Liver (tissue), 9 donors: ENCODE measurements around the gene EHF. TPM values are rescaled to one million over a fixed set of nuclear protein-coding genes. Genes with fewer than 3 reads are reported as not detected.

Experiments
- DNase-seq: peaks from one replicate; pipeline ENCODE4 v3.0.0-alpha.2; 2017; ENCODE audit warnings: low spot score
- H3K27ac ChIP-seq, 2 donors: one replicate each; pipeline ENCODE4 v1.7.0; 2013; ENCODE audit warnings: inconsistent platforms in 2 of 2, low read length in 2 of 2, control low read depth in 1 of 2, low read depth in 1 of 2, mild to moderate bottlenecking in 1 of 2
- H3K27me3 ChIP-seq, 4 donors: one replicate each; pipeline versions ENCODE4 v1.6.1 to v1.7.0; 2013; ENCODE audit warnings: low read length in 3 of 4, inconsistent platforms in 1 of 4, mild to moderate bottlenecking in 1 of 4, moderate library complexity in 1 of 4; ENCODE audit not compliant: control insufficient read depth in 4 of 4, insufficient read depth in 4 of 4
- H3K36me3 ChIP-seq, 4 donors: one replicate each; pipeline versions ENCODE4 v1.6.1 to v1.7.0; 2013; ENCODE audit warnings: low read length in 3 of 4, mild to moderate bottlenecking in 3 of 4, low read depth in 1 of 4, moderate library complexity in 1 of 4; ENCODE audit not compliant: control insufficient read depth in 4 of 4, insufficient read depth in 3 of 4
- H3K4me1 ChIP-seq, 4 donors: one replicate each; pipeline versions ENCODE4 v1.6.1 to v1.7.0; 2013; ENCODE audit warnings: low read length in 3 of 4, mild to moderate bottlenecking in 3 of 4, moderate library complexity in 1 of 4; ENCODE audit not compliant: control insufficient read depth in 4 of 4, insufficient read depth in 4 of 4
- H3K4me3 ChIP-seq, 3 donors: one replicate each; pipeline versions ENCODE4 v1.6.1 to v1.7.0; 2013; ENCODE audit warnings: low read length in 3 of 3, control low read depth in 1 of 3, low read depth in 1 of 3, mild to moderate bottlenecking in 1 of 3
- H3K9ac ChIP-seq, 2 donors: one replicate each; pipeline ENCODE4 v1.7.0; 2013; ENCODE audit warnings: low read length in 2 of 2, mild to moderate bottlenecking in 2 of 2, moderate library complexity in 2 of 2, control low read depth in 1 of 2, low read depth in 1 of 2
- H3K9me3 ChIP-seq, 4 donors: one replicate each; pipeline versions ENCODE4 v1.6.1 to v1.7.0; 2013; ENCODE audit warnings: low read length in 3 of 4; ENCODE audit not compliant: control insufficient read depth in 4 of 4
- CTCF ChIP-seq: fragments of 150-350 bp; IDR thresholded peaks from 2 replicates; pipeline ENCODE4 v1.5.1; 2017; ENCODE audit warnings: improper control_type of control experiment, low read depth, low read length; ENCODE audit not compliant: missing input control
- EGR1 ChIP-seq, 2 donors: IDR thresholded peaks; 2 replicates each; pipeline ENCODE4 v1.6.1; 2016 to 2018; ENCODE audit warnings: antibody characterized with exemption in 2 of 2, low read depth in 2 of 2
- FOXA2 ChIP-seq: IDR thresholded peaks from 2 replicates; pipeline ENCODE4 v1.6.1; 2016; ENCODE audit warnings: antibody characterized with exemption
- HNF4A ChIP-seq, 2 donors: conservative IDR thresholded peaks; 2 replicates each; pipeline ENCODE4 v1.6.1; 2016; ENCODE audit warnings: antibody characterized with exemption in 2 of 2, mild to moderate bottlenecking in 2 of 2
- NR2F2 ChIP-seq: IDR thresholded peaks from 2 replicates; pipeline ENCODE4 v1.6.1; 2016; ENCODE audit warnings: antibody characterized with exemption
- RAD21 ChIP-seq, 2 donors: IDR thresholded peaks; 2 replicates each; pipeline ENCODE4 v1.6.1; 2016; ENCODE audit warnings: antibody characterized with exemption in 2 of 2, mild to moderate bottlenecking in 2 of 2
- RXRA ChIP-seq, 2 donors: IDR thresholded peaks; 2 replicates each; pipeline ENCODE4 v1.6.1; 2017 to 2018; ENCODE audit warnings: antibody characterized with exemption in 2 of 2, mild to moderate bottlenecking in 1 of 2
- YY1 ChIP-seq: IDR thresholded peaks from 2 replicates; pipeline ENCODE4 v1.6.1; 2016; ENCODE audit warnings: antibody characterized with exemption, mild to moderate bottlenecking
- WGBS: extraction: QIAGEN DNeasy Blood & Tissue Kit; methylation state at CpG from one replicate; pipeline ENCODE4 v1.1.7; 2013; 5-methylcytosine and 5-hydroxymethylcytosine counted together
- polyA plus RNA-seq, 2 donors: library from polyadenylated mRNA; stranded (reverse) in 1 of 2; unstranded in 1 of 2; fragments of 200-250 nt in 1 of 2; fragments of >200 nt in 1 of 2; fragmentation: Nextera tagmentation in 1 of 2; extraction: Ambion mirVana in 1 of 2; gene quantifications; one replicate each; pipeline versions ENCODE4 v1.2.1 to v1.2.3, GENCODE V29; 2013 to 2015
- total RNA-seq, 2 donors: library from RNA; depleted of rRNA; stranded (reverse); fragments of >200 nt; gene quantifications; one replicate each; pipeline ENCODE4 v1.2.3, GENCODE V29; 2014
- TF ChIP-seq, protein P1 (sequence below): IDR thresholded peaks from 2 replicates; pipeline ENCODE4 v1.6.1; 2016; ENCODE audit warnings: antibody characterized with exemption, mild to moderate bottlenecking
- donor health status: healthy.
- donor health status: healthy.
- donor health status: healthy.
- donor health status: healthy.
- donor health status: healthy.

The EHF gene
- total and polyA plus RNA-seq, 4 donors, result 0.85 to 5.9 (median 2.6) TPM

- H3K9ac ChIP-seq, result no peak overlapping the region
- peaks cover 0 to 3% (median 0%) of the 10 kb centered on the region in 4 donors for H3K4me1 ChIP-seq
- no peaks in the 10 kb centered on the region for H3K9me3 ChIP-seq
- no peak for DNase-seq
- no peaks in the 10 kb centered on the region for H3K36me3 ChIP-seq
- TF ChIP-seq, protein P1, sequence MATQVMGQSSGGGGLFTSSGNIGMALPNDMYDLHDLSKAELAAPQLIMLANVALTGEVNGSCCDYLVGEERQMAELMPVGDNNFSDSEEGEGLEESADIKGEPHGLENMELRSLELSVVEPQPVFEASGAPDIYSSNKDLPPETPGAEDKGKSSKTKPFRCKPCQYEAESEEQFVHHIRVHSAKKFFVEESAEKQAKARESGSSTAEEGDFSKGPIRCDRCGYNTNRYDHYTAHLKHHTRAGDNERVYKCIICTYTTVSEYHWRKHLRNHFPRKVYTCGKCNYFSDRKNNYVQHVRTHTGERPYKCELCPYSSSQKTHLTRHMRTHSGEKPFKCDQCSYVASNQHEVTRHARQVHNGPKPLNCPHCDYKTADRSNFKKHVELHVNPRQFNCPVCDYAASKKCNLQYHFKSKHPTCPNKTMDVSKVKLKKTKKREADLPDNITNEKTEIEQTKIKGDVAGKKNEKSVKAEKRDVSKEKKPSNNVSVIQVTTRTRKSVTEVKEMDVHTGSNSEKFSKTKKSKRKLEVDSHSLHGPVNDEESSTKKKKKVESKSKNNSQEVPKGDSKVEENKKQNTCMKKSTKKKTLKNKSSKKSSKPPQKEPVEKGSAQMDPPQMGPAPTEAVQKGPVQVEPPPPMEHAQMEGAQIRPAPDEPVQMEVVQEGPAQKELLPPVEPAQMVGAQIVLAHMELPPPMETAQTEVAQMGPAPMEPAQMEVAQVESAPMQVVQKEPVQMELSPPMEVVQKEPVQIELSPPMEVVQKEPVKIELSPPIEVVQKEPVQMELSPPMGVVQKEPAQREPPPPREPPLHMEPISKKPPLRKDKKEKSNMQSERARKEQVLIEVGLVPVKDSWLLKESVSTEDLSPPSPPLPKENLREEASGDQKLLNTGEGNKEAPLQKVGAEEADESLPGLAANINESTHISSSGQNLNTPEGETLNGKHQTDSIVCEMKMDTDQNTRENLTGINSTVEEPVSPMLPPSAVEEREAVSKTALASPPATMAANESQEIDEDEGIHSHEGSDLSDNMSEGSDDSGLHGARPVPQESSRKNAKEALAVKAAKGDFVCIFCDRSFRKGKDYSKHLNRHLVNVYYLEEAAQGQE, result no peak
- peak in 1 of 2 donors; percentile 55 for TF ChIP-seq RAD21 (IDR thresholded peaks at IDR 0.05)
- no peaks in the 10 kb centered on the region for H3K27me3 ChIP-seq
- no peak overlapping the region for H3K4me3 ChIP-seq
- no peak overlapping the region for H3K27ac ChIP-seq
- WGBS, result 17% methylated on average over 4 of the region's 4 CpGs
Observed at GRCh38 chr11:34583818-34584217, 37.1 kb upstream of the EHF start.

DNA sequence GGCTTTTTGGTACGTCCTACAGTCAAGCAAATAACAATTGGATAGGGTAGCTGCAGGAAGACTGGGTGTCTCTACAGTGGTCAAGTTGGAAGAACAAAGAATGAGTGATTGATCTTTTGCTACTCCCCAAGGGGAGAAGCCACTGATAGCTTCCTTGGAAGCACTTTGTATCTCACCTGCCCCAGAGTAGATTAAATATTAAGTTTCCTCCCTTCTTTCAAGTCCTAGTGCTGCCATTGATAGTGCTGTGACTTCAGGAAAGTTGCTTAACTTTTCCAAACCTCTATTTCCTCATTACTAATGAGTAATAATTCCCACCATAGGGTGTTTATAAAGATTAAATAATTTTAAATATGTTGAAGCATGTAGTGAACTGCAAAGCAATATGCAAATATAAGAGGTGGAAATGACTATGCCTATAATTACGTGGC lies 35.6 kb upstream of the EHF start:
- no peak for DNase-seq
- no peaks in the 10 kb centered on the region for H3K36me3 ChIP-seq
- 81% methylated on average over 2 of the region's 2 CpGs for WGBS
- H3K27me3 ChIP-seq, result no peaks in the 10 kb centered on the region
- no peak overlapping the region for H3K4me3 ChIP-seq
- H3K4me1 ChIP-seq, result peaks cover 0 to 3% (median 0%) of the 10 kb centered on the region in 4 donors
- no peaks in the 10 kb centered on the region for H3K9me3 ChIP-seq
- H3K9ac ChIP-seq, result no peak overlapping the region
- H3K27ac ChIP-seq, result no peak overlapping the region
- no peak for TF ChIP-seq EGR1 (IDR thresholded peaks at IDR 0.05; ENCODE audit: low read depth in 2 of 2)

- H3K4me3 ChIP-seq, result no peak overlapping the region
- WGBS, result 3% methylated on average over 4 of the region's 4 CpGs
- H3K9ac ChIP-seq, result no peak overlapping the region
Observed at GRCh38 chr11:34585735-34586487, 35.0 kb upstream of the EHF start.

More at GRCh38 chr11:34585735-34586487, 35.0 kb upstream of the EHF start:
- TF ChIP-seq CTCF (peak; percentile 67), YY1 (no peak), FOXA2 (no peak), RAD21 (IDR thresholded peaks at IDR 0.05) (peak; percentile 93), HNF4A (conservative IDR thresholded peaks at IDR 0.05) (no peak), RXRA (IDR thresholded peaks at IDR 0.05) (no peak), NR2F2 (no peak)
- H3K4me1 ChIP-seq, result peaks cover 0 to 3% (median 0%) of the 10 kb centered on the region in 4 donors
- DNase-seq, result no peak
- H3K27ac ChIP-seq, result no peak overlapping the region
- H3K27me3 ChIP-seq, result no peaks in the 10 kb centered on the region
- H3K36me3 ChIP-seq, result no peaks in the 10 kb centered on the region
- no peaks in the 10 kb centered on the region for H3K9me3 ChIP-seq
